GM12875 (cell line): ENCODE data around the gene BMP4.

Source experiments
- H3K4me3 ChIP-seq: one replicate; pipeline ENCODE4 v1.5.1; 2011; ENCODE audit warnings: low read depth, low read length, control low read depth
- CTCF ChIP-seq: IDR thresholded peaks from 2 replicates; pipeline ENCODE4 v1.5.1; 2011; ENCODE audit warnings: low read depth, mild to moderate bottlenecking, control low read depth, inconsistent platforms, low read length, moderate library complexity, borderline replicate concordance; ENCODE audit not compliant: insufficient read depth

Gene BMP4

GRCh38 chr14:53912021-53912420, 44.6 kb downstream of the BMP4 start:
- TF ChIP-seq CTCF = no peak
- H3K4me3 ChIP-seq = no peak overlapping the region

- no peak overlapping the region for H3K4me3 ChIP-seq
- no peak for TF ChIP-seq CTCF
Observed at GRCh38 chr14:53908416-53908815, 48.2 kb downstream of the BMP4 start.

- TF ChIP-seq CTCF = no peak
- no peak overlapping the region for H3K4me3 ChIP-seq
Observed at GRCh38 chr14:53902307-53902706, 54.3 kb downstream of the BMP4 start.

GRCh38 chr14:53900499-53900898, 56.1 kb downstream of the BMP4 start:
- no peak for TF ChIP-seq CTCF
- H3K4me3 ChIP-seq = no peak overlapping the region
